KOPT-K1 (cell line): Measurements from ENCODE around the gene ACAN.

Experiments used
- H3K27ac ChIP-seq: fragments of 200-600 bp; sonication (generic); 2 replicates; pipeline ENCODE4 v1.5.1; 2016; ENCODE audit warnings: antibody characterized with exemption, mild to moderate bottlenecking, low read depth, low read length; ENCODE audit not compliant: poor library complexity, severe bottlenecking
- H3K36me3 ChIP-seq: fragments of 200-600 bp; sonication (generic); 2 replicates; pipeline ENCODE4 v1.5.1; 2017; ENCODE audit warnings: antibody characterized with exemption, mild to moderate bottlenecking, low read length, moderate library complexity; ENCODE audit not compliant: insufficient read depth
- H3K9me3 ChIP-seq: fragments of 200-600 bp; sonication (generic); 2 replicates; pipeline ENCODE4 v1.5.1; 2017; ENCODE audit warnings: antibody characterized with exemption, low read length, mild to moderate bottlenecking; ENCODE audit not compliant: insufficient read depth, poor library complexity, severe bottlenecking

Gene ACAN

GRCh38 chr15:88818920-88819319 lies 15.7 kb downstream of the ACAN start:
- Histone ChIP-seq H3K9me3 (no peaks in the 10 kb centered on the region), H3K27ac (no peak overlapping the region), H3K36me3 (no peaks in the 10 kb centered on the region)

GRCh38 chr15:88821993-88822392 lies 18.8 kb downstream of the ACAN start:
- H3K36me3 ChIP-seq: no peaks in the 10 kb centered on the region
- no peaks in the 10 kb centered on the region for H3K9me3 ChIP-seq
- H3K27ac ChIP-seq: no peak overlapping the region

GRCh38 chr15:88828791-88829190 lies 25.6 kb downstream of the ACAN start:
- Histone ChIP-seq H3K36me3 (no peaks in the 10 kb centered on the region), H3K9me3 (no peaks in the 10 kb centered on the region), H3K27ac (no peak overlapping the region)

- Histone ChIP-seq H3K36me3 (no peaks in the 10 kb centered on the region), H3K27ac (no peak overlapping the region), H3K9me3 (no peaks in the 10 kb centered on the region)
Observed at GRCh38 chr15:88830016-88830415, 26.8 kb downstream of the ACAN start.

- H3K27ac ChIP-seq: no peak overlapping the region
- no peaks in the 10 kb centered on the region for H3K9me3 ChIP-seq
- H3K36me3 ChIP-seq: no peaks in the 10 kb centered on the region
Observed at GRCh38 chr15:88832820-88833730, 29.8 kb downstream of the ACAN start.

- Histone ChIP-seq H3K27ac (no peak overlapping the region), H3K36me3 (no peaks in the 10 kb centered on the region), H3K9me3 (no peaks in the 10 kb centered on the region)
Observed at GRCh38 chr15:88833731-88834100, 30.5 kb downstream of the ACAN start.

GRCh38 chr15:88834211-88834812 lies 31.1 kb downstream of the ACAN start:
- H3K27ac ChIP-seq: no peak overlapping the region
- no peaks in the 10 kb centered on the region for H3K9me3 ChIP-seq
- no peaks in the 10 kb centered on the region for H3K36me3 ChIP-seq

GRCh38 chr15:88835119-88835518 lies 31.9 kb downstream of the ACAN start:
- H3K27ac ChIP-seq: no peak overlapping the region
- H3K9me3 ChIP-seq: no peaks in the 10 kb centered on the region

GRCh38 chr15:88835646-88836045 lies 32.4 kb downstream of the ACAN start:
- H3K36me3 ChIP-seq: no peaks in the 10 kb centered on the region
- H3K27ac ChIP-seq: no peak overlapping the region
- H3K9me3 ChIP-seq: no peaks in the 10 kb centered on the region

More at GRCh38 chr15:88835119-88835518, 31.9 kb downstream of the ACAN start:
- no peaks in the 10 kb centered on the region for H3K36me3 ChIP-seq

GRCh38 chr15:88838667-88839066 lies 35.4 kb downstream of the ACAN start:
- no peaks in the 10 kb centered on the region for H3K9me3 ChIP-seq
- no peak overlapping the region for H3K27ac ChIP-seq
- no peaks in the 10 kb centered on the region for H3K36me3 ChIP-seq

- Histone ChIP-seq H3K36me3 (no peaks in the 10 kb centered on the region), H3K27ac (no peak overlapping the region), H3K9me3 (no peaks in the 10 kb centered on the region)
Observed at GRCh38 chr15:88839146-88839545, 35.9 kb downstream of the ACAN start.

GRCh38 chr15:88839961-88840360 lies 36.7 kb downstream of the ACAN start:
- H3K9me3 ChIP-seq: no peaks in the 10 kb centered on the region
- no peak overlapping the region for H3K27ac ChIP-seq
- no peaks in the 10 kb centered on the region for H3K36me3 ChIP-seq

GRCh38 chr15:88841236-88841635 lies 38.0 kb downstream of the ACAN start:
- Histone ChIP-seq H3K9me3 (no peaks in the 10 kb centered on the region), H3K36me3 (no peaks in the 10 kb centered on the region), H3K27ac (no peak overlapping the region)

GRCh38 chr15:88842156-88842555 lies 38.9 kb downstream of the ACAN start:
- Histone ChIP-seq H3K27ac (no peak overlapping the region), H3K36me3 (no peaks in the 10 kb centered on the region), H3K9me3 (no peaks in the 10 kb centered on the region)

- Histone ChIP-seq H3K9me3 (no peaks in the 10 kb centered on the region), H3K27ac (no peak overlapping the region), H3K36me3 (no peaks in the 10 kb centered on the region)
Observed at GRCh38 chr15:88843334-88843733, 40.1 kb downstream of the ACAN start.
